Frontal cortex (tissue), 4 donors: ENCODE measurements around the gene PLCD3. TPM values are rescaled to one million over a fixed set of nuclear protein-coding genes. Genes with fewer than 3 reads are reported as not detected.
"Not testable (repeated sequence)": the region's sequence is repeated elsewhere in the genome, so short reads cannot be mapped to it uniquely, and the experiment has no call there.

Source experiments
- DNase-seq, 2 donors: peaks; one replicate each; pipeline ENCODE4 v3.0.0; 2012; ENCODE audit warnings: low spot score in 2 of 2
- FAIRE-seq: peaks from 2 replicates; lab custom pipeline; 2012; peaks lifted over from hg19 to GRCh38; lab: Jason Lieb, UNC
- total RNA-seq: library from RNA; depleted of rRNA; stranded (reverse); fragments of >200 nt; gene quantifications from one replicate; pipeline ENCODE4 v1.2.3, GENCODE V29; 2014
- donor health status: control.
- donor health status: control.
- donor health status: control.

The PLCD3 gene
- total RNA-seq, 1 donor from 2014 or later, result 0.82 TPM

DNA sequence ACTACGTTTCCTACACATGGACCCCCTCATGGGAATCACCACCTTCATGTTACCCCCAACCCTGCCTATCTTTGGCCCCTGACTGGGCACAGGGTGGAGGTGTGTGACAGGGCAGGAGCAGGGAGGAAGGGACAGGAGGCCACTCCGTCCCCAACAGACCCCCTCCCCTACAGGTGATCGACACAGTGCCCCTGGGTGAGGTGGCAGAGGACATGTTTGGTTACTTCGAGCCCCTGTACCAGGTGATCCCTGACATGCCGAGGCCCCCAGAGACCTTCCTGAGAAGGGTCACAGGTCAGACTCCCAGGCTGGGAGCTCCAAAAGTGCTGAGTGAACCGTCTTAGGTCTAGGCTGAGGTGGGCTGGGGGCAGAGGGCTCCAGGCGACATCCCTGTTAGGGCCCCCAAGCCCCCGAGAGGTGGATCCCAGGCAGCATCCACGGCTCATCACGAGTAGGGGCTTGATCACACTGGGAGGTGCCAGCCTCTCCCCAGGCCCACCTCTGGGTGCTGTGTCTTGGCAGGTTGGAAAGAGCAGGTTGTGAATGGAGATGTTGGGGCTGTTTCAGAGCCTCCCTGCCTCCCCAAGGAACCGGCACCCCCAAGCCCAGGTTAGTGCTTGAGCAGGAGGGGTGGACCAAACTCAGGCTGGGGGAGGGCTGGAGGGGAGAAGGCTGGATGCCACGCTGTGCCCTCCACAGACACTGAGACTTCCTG, 4.7 kb upstream of the PLCD3 start:
- DNase-seq (no peak), FAIRE-seq (no peak)

DNA sequence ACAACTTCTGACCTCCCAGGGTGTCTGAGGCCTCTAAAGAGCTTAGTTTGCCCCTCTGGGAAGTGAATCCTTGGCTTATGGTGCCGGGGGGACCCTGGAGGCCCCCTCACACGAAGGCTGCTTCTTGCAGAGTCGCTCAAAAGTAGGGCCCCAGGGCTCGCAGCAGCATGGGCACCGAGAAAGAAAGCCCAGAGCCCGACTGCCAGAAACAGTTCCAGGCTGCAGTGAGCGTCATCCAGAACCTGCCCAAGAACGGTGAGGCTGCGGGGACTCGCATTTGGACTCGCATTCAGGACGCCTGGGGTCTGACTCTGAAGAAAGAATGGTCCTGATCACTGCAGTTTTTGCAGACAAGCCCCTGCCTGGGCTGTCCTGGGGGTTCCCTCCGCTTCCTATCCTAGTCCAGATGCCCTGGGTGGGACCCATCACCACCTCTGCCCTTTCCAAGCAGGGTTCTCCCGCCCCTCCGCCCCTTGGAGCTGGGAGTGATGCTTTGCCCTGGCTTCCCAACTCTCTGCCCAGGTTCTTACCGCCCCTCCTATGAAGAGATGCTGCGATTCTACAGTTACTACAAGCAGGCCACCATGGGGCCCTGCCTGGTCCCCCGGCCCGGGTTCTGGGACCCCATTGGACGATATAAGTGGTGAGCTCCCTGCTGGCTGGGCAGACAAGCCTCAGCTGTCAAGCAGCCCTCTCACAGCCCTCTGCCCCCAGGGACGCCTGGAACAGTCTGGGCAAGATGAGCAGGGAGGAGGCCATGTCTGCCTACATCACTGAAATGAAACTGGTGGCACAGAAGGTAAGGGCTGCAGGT, 3.9 kb upstream of the PLCD3 start:
- FAIRE-seq, result no peak

DNA sequence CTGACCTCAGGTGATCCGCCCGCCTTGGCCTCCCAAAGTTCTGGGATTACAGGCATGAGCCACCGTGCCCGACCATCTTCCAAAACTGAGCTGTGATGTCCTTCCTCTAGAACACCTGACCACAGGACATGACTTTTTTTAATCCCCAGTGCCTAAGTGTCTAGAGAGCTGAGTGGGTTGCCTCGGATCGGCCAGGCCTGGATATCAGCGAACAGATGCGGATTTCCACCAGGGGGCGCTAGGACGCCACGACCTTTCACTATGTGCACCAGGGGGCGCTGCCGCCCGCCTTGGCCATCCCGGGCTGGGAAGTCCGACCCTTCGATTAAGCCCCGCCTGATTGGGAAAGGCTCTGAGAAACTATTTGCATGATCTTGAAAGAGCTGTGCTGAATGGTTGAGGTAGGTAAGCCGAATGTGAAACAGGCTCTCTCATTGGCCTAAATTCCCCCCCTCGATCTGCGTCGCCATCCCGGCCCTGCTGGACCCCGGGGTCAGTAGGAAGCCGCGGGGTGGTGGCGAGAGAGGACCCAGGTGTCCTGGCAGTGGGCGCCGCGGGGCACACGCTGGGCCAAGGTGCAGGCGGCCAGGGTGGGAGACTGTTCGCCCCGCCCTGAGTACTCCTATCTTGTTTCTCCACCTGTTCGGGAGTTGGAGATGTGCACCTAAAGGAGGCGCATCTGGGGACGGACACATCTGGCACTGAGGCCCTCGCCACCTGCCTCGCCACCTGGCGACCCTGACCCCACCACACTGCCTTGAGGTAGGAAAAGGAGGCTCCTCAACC, 3.1 kb upstream of the PLCD3 start, which contains the start of gene ACBD4:
Gene ACBD4, plus strand, starts transcription at position 496 of the 786 bp plus-strand sequence. CDS start 458 bp downstream, outside the sequence.
- peak; percentile 93 to 95 for DNase-seq
- peak; percentile 44 for FAIRE-seq

More for the DNA sequence above, 3.9 kb upstream of the PLCD3 start:
- no peak for DNase-seq

DNA sequence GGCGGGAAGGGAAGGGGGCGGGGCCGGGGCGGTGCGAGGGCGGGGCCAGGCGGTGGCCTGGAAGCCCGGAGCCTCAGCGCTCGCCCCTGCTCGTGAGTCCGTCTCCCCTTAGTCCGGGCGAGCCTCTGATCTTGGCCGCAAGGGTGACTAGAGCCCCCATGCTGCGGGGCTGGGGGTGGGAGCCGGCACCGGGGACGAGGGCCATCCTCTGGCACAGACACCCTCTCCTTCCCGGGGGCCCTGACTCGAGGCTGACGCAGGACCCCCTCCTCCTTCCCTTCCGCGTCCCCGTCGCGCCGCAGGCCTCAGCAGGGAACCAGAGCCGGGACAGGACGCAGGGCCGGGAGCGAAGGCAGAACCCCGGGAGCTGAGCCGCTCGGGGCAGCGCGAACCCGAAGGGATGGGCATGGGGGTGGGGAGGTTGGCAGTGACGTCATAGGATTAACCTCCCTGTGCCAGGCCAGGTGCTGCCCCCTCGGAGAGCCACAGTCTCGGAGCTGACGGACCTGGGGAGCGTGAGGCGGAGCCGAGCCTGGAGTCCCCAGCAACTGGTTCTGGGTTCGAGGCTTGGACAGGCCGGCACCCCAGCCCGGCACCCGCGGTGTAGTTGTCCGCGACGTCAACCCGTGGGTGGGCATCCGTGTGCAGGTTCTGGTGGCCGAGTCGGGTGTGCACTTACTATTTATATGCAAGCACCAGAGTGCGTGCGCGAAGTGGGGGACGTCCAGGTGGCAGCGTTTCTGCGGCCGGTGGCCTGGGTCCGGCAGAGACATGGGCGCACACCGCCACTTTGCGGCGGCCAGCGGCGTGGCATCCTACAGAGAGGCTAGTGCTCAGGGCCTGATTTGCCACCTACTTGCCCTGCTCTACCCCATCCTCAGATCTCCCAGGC, 503 bp upstream of the PLCD3 start:
- no peak for FAIRE-seq
- peak; percentile 93 to 96 for DNase-seq

DNA sequence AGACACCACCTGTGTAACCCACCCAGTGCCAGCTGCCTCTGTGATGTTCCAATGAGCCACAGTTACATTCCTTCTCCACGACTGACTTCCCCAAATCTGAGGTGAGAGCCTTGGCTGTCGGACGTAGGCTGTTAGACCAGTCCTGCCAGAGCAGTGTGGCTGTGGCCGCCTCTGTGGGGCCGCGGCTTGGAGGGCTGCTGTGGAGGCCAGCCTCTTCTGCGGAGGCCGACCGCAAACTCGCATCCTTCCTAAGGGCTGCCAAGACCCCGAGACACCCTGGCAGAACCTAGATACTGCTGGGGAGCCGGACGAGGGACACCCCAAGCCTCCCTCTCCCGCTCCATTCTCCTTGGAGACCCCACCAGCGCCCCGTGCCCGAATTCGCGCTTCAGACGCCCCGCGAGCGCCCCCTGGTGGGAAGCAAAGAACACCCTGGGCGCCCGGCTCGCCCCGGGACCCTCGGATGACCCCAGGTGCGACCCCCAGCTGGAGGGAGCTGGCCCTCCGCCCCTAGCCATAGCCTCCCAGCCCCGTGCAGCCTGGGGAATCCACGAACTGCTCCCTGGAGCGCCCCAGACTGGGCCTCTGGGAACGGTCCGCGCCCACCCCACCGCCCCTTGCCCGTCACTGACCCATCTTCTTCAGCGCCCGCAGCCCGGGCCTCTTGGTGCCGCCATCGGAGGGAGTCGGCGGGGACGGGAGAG, 547 bp downstream of the PLCD3 start:
- DNase-seq (no peak), FAIRE-seq (no peak)

DNA sequence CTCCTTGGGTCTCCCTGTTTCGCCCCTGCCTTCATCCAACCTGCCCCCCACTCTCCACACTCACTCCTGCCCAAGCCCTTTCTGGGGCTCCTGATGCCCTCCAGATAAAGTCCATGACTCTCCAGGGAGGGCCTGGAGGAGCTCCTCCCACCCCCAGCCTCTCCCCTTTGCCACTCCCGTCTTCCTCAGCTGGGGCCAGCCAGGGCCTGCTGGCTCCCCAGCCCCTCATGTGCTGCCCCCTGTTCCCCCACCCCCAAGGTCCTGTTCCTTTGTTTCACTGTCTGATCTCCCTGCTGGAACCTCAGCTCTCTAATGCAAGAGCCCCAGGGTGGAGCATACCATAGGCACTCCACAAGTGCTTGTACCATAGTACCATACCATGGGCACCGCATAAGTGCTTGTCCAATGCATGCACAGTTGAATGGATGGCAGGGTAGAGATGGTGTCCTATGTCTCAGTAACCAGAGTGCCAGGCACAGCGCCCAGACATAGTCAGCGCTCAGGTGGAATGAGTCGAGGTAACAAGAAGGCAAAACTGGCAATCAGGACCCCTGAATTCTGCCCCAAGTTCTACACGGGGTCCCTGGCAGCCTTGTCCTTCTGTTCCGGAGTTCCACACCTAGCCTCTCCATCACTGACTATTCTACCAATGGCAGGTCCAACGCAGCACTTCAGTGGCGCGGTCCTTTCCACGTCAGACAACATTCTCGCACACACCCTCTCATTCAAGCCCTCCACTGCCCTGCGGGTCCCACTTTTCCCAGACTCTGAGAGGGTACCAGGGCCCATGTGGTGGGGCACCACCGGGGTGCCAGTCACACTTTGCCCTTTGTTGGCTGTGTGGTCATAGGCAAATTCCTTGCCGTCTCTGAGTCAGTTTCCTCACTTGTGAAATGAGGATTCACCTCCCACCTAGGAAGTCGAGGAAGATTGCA, 1.4 kb downstream of the PLCD3 start:
- no peak for FAIRE-seq
- DNase-seq, result no peak

DNA sequence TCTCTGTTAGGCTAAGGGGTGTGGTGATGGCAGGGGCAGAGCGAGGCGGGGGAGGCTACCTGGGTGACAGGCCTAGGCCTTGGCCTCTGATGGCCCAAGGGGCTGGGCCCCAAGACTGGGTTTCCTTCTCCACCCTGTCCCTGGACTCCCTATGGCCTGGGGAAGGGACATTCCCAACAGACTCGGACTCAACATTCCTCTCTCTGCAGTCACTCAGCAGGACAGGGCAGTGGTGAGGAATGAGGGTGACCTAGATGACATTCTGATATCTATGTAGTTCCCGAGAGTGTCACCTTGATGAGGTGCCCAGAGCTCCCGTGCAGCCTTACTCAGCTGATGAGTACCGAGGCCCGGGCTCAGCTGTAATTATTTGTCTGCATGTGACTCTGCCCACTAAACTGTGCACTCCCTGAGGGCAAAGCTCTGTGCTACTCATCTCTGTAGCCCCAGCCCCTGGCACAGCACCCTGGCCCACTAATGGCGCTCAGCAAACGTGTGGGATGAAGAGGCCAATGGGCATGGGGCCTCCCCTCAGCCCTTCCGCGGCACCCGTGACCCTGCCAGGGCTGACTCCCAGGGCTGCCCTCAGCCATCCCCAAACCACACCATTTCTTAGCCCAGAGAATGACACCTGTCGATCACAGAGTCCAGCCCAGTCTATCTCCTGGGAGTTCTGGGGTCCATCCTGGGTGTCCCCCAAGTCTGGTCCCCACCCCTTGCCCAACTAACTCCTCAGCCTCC, 2.2 kb downstream of the PLCD3 start:
- FAIRE-seq (no peak), DNase-seq (no peak)

DNA sequence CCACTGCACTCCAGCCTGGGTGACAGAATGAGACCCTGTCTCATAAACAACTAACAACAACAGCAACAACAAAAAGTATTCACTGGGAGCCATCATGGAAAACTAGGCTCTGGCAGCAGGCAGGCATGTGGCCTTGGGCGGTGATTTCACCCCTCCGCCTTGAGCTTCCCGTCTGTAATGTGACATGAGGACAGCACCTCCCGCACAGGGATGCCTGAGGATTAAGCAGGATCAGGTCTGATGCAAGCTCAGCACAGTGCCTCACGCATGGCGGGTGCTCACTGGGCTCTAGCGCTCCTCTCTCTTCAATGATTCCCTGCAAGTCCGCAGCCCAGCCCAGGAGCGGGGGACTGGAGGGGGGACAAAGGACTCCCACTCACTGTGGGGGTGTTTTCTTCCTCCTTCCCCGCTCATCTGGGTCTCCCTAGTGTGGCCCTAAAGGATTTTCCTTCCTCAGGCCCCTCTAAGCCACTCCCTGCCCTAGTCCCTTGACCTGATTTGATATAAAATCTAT, 2.8 kb downstream of the PLCD3 start:
- FAIRE-seq (no peak), DNase-seq (no peak)

DNA sequence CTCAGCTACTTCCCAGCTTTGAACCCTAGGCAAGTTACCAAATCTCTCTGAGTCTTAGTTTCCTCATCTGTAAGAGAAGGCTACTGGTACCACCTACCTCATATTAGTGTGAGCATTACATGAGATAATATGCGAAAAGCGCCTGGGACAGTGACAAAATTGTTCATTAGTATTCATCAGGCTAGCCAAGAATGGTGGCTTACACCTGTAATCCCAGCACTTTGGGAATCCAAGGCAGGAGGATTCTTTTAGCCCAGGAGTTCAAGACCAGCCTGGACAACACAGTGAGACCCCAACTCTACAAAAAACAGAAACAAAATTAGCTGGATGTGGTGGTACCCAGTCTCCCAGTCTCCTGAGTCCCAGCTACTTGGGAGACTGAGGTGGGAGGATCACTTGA, 3.3 kb downstream of the PLCD3 start:
- DNase-seq (no peak), FAIRE-seq (no peak)

DNA sequence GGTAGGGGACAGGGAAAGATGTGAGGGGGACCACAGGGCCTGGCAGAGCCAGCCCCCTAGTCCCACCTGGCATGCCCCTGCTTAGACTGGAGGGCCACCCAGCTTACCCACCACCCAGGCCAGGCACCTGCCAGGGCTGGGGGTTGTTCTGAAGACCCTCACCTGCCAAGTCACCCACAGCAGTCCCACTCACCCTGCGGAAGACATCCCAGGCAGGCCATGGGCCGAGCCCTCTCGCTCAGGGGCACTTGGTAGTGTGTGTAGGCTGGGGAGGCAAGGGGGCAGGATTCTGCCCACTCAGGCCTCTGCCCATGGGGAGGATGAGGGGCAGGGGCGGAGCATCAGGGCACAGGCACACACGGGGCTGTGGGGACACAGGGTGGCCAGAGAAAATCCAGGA, 4.0 kb downstream of the PLCD3 start:
- FAIRE-seq, result no peak
- DNase-seq, result no peak

DNA sequence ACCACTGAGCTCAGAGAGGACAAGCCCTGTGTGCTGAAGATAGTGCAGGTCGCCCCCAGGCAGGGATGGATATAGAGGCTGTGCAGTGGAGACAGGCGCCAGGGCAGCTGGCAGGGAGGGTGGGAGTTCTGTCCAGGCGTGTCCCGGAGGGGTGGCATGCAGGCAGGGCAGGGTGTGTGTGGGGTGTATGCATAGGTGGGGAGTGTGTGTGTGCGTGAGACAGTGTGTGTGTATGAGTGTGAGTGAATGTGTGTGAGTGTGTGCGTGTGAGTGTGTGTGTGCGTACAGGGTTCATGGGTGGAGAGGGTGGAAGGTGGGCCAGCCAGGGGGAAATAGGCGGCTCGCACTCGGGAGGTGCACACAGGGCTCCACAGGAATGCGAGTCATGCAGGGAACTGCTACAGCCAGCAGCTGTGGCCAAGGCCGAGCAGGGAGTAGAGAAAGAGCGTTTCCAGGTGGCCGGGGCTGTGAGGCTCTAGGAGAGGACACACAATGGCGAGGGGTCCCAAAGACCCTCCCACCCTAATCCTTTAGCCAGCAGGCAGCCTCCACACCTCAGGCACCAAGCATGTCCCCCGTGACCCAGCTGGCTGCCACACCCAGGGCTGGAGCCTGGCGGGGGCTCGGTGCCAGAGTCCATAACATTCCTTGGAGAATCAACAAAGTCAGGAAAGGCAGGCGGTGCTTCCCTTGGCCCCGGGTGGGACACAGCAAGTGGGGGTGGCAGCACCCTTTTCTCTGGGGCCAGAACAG, 4.6 kb downstream of the PLCD3 start:
- DNase-seq (no peak), FAIRE-seq (no peak)

DNA sequence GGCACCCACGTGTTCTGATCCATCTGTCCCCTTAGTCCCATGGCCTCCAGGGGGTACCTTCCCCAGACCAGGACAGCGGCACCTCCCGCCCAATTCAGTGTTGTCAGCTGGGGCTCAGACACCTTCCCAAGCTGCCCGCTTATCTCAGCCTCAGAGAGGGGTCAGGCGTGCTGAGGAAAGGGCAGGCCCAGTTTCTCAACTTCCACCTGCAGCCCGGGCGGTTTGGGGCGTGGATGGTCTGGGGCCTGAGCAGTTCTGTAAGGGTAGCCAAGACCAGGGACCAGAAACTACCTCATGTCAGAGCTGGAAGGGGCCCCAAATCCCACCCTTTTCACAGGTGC, 5.1 kb downstream of the PLCD3 start:
- FAIRE-seq (no peak), DNase-seq (no peak)

DNA sequence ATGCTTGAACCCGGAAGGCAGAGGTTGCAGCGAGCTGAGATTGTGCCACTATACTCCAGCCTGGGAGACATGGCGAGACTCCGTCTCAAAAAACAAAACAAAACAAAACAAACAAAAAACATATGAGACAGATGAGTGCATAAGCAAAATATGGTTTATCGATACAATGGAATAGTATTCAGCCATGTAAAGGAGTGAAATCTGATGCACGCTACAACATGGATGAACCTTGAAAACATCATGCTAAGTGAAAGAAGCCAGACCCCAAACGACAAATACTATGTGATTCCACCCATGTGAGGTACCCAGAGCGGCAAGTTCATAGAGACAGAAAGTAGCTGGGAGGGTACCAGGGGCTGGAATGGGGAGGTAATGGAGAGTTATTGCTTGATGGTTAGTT, 6.8 kb downstream of the PLCD3 start:
- FAIRE-seq (no peak), DNase-seq (no peak)

DNA sequence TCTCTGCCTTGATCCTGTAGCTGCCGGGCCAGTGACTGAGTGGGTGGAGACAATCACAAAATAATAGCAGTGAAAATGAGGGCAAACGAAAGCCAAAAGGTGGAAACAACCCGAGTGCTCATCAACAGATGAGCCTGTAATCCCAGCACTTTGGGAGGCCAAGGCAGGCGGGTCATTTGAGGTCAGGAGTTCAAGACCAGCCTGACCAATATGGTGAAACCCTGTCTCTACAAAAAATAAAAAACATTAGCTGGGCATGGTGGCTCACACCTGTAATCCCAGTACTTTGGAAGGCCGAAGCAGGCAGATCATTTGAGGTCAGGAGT, 7.6 kb downstream of the PLCD3 start:
- FAIRE-seq, DNase-seq: not testable (repeated sequence)

DNA sequence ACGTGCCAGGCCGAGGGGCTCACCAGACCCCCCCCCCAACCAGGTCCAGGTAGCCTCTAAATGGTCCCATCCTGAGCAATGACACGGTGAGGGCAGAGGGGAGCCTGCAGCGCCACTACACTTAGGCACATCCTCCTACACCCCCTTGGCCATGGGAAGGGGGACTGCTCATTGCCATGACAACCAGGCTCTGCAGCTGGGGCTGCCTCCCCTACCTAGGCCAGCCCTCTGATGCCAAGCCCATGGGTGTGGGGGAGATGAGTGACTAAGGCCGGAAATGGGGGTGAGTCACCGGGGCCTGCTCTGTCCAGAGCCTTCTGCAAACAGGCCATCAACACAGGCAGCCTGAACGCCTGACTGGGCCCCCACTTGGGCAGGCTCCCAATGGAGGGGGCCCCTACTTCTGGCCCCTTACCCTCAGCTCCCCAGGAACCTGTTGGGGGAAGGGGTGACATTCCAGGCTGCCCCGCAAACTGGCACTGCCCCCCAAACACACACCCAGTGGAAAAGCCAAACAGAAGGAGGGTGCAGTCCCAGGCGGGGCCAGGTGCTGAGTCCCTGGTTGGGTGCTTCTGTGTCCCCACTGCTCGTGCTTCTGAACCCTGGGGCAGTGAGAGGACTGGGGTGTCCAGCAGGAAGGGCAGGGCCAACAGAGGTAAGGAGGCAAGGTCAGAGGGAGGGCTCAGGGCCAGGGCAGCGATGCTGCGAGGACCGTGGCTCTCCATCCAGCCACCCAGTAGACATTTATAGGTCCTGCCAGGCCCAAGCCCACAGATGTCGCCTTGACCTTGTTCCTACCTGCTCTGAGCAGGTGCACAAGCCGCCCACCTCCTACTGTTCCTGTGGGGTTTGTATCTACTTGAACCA, 8.2 kb downstream of the PLCD3 start:
- no peak for FAIRE-seq
- no peak for DNase-seq
